NCI-H345 treated with DMSO at 0.1 percent for 48 hours (cell line): Measurements from ENCODE around the gene SMIM17.
"Not testable (repeated sequence)": the region's sequence is repeated elsewhere in the genome, so short reads cannot be mapped to it uniquely, and the experiment has no call there.

ENCODE experiments used
- DNase-seq: peaks from one replicate; lab custom pipeline; 2025; ENCODE audit not compliant: unreplicated experiment; lab: John Stamatoyannopoulos, UW

The SMIM17 gene

GRCh38 chr19:56660381-56661107, 17.6 kb downstream of the SMIM17 start:
- no peak for DNase-seq

- DNase-seq: no peak
These were observed 18.3 kb downstream of the SMIM17 start for GRCh38 chr19:56661248-56661647.

- no peak for DNase-seq
These were observed 21.1 kb downstream of the SMIM17 start for GRCh38 chr19:56663931-56664500.

- DNase-seq: no peak
These were observed 21.6 kb downstream of the SMIM17 start for GRCh38 chr19:56664511-56664910.

- no peak for DNase-seq
These were observed 24.4 kb downstream of the SMIM17 start for GRCh38 chr19:56667311-56667870.

- no peak for DNase-seq
These were observed 25.7 kb downstream of the SMIM17 start for GRCh38 chr19:56668676-56669075.

- no peak for DNase-seq
These were observed 27.5 kb downstream of the SMIM17 start for GRCh38 chr19:56670401-56670960.

GRCh38 chr19:56670961-56671612, 28.1 kb downstream of the SMIM17 start:
- no peak for DNase-seq

GRCh38 chr19:56671613-56671994, 28.6 kb downstream of the SMIM17 start, which contains the start of gene ZNF835:
Gene ZNF835 (minus strand): TSS chr19:56671757. CDS start chr19:56665198, 6,559 bp downstream.
- no peak for DNase-seq

- DNase-seq: not testable (repeated sequence)
These were observed 29.7 kb downstream of the SMIM17 start for GRCh38 chr19:56672610-56673009.

- DNase-seq: no peak
These were observed 35.2 kb downstream of the SMIM17 start for GRCh38 chr19:56678205-56678604.

GRCh38 chr19:56681702-56682101, 38.7 kb downstream of the SMIM17 start:
- no peak for DNase-seq

- no peak for DNase-seq
These were observed 40.2 kb downstream of the SMIM17 start for GRCh38 chr19:56683116-56683515.

- no peak for DNase-seq
These were observed 44.1 kb downstream of the SMIM17 start for GRCh38 chr19:56687031-56687430.

- DNase-seq: no peak
These were observed 46.2 kb downstream of the SMIM17 start for GRCh38 chr19:56689198-56689597.

- DNase-seq: no peak
These were observed 47.7 kb downstream of the SMIM17 start for GRCh38 chr19:56690670-56691069.

- DNase-seq: no peak
These were observed 49.4 kb downstream of the SMIM17 start for GRCh38 chr19:56692206-56692895.

GRCh38 chr19:56699552-56699951, 56.6 kb downstream of the SMIM17 start:
- no peak for DNase-seq

- no peak for DNase-seq
These were observed 58.9 kb downstream of the SMIM17 start for GRCh38 chr19:56701895-56702294.

- no peak for DNase-seq
These were observed 63.0 kb downstream of the SMIM17 start for GRCh38 chr19:56705939-56706338.
